ENCODE data around the gene AGBL4. TPM values are rescaled to one million over a fixed set of nuclear protein-coding genes. Genes with fewer than 3 reads are reported as not detected.

AGBL4 gene
- total RNA-seq, 4 donors from 2014 or later: not detected

DNA sequence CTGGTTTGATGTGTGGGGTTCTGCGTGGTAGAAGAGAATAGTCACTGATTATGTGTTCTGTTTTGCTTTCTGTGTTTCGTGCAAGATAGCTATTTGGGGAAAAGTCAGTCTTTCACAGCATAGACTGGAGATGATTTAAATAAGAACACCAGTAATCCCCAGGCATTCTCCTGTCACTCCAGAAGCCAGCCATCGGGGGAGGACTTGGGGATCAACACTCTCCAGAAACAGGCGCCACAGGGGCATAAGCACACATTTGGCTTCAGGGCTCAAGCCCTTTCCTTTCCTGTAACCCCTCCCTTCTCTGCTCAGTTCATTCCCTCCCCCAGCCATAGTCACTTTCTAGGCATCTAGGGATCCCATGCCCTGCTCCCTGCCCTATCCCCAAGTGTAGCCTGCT is 1149.8 kb downstream of the AGBL4 start:
- Histone ChIP-seq H3K36me3 (no peaks in the 10 kb centered on the region), H3K4me1 (peaks cover 4 to 6% of the 10 kb centered on the region in 2 donors), H3K27ac (no peak overlapping the region), H3K27me3 (no peaks in the 10 kb centered on the region), H3K9me3 (no peaks in the 10 kb centered on the region), H3K4me3 (no peak overlapping the region)
- intact Hi-C loops (cut with DNase I; ENCODE audit: low total_unique reads): no loop called here
- no peak for TF ChIP-seq POLR2A (IDR thresholded peaks at IDR 0.05)
- TF ChIP-seq, protein P1, sequence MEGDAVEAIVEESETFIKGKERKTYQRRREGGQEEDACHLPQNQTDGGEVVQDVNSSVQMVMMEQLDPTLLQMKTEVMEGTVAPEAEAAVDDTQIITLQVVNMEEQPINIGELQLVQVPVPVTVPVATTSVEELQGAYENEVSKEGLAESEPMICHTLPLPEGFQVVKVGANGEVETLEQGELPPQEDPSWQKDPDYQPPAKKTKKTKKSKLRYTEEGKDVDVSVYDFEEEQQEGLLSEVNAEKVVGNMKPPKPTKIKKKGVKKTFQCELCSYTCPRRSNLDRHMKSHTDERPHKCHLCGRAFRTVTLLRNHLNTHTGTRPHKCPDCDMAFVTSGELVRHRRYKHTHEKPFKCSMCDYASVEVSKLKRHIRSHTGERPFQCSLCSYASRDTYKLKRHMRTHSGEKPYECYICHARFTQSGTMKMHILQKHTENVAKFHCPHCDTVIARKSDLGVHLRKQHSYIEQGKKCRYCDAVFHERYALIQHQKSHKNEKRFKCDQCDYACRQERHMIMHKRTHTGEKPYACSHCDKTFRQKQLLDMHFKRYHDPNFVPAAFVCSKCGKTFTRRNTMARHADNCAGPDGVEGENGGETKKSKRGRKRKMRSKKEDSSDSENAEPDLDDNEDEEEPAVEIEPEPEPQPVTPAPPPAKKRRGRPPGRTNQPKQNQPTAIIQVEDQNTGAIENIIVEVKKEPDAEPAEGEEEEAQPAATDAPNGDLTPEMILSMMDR (IDR thresholded peaks at IDR 0.05 in 4 of 5, conservative IDR thresholded peaks at IDR 0.05 in 1 of 5): no peak
- ATAC-seq (no peak), DNase-seq (no peak)
- in situ Hi-C loops (cut with MboI; ENCODE audit: low sequenced_read_pairs in 4 of 4): no loop called here

DNA sequence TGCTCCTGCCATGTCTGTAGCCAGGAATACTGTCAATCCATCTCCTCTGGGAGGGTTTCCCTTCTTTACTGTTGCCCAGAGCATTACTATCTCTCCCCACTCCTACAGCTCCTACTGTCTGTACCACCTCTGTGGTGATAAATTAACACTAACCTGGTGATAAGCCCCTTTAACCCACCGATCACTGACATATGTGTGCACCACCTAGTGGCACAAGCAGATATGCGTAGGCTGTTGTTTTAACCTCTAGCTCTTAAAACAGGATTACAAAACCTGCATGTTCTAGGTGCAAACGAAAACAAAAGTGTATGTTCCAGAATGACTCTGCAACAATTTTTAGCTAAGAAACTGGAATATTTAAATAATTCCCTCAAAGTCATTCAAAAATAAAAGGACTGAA is 1153.2 kb downstream of the AGBL4 start:
- Histone ChIP-seq H3K9me3 (no peaks in the 10 kb centered on the region), H3K4me3 (no peak overlapping the region), H3K27me3 (no peaks in the 10 kb centered on the region), H3K4me1 (no peaks in the 10 kb centered on the region), H3K36me3 (no peaks in the 10 kb centered on the region), H3K27ac (no peak overlapping the region)
- in situ Hi-C loops (cut with MboI; ENCODE audit: low sequenced_read_pairs in 4 of 4): no loop called here
- ATAC-seq (no peak), DNase-seq (no peak)
- TF ChIP-seq POLR2A (IDR thresholded peaks at IDR 0.05): no peak
- TF ChIP-seq, protein P1 (IDR thresholded peaks at IDR 0.05 in 4 of 5, conservative IDR thresholded peaks at IDR 0.05 in 1 of 5): no peak
- intact Hi-C loops (cut with DNase I; ENCODE audit: low total_unique reads): no loop called here

DNA sequence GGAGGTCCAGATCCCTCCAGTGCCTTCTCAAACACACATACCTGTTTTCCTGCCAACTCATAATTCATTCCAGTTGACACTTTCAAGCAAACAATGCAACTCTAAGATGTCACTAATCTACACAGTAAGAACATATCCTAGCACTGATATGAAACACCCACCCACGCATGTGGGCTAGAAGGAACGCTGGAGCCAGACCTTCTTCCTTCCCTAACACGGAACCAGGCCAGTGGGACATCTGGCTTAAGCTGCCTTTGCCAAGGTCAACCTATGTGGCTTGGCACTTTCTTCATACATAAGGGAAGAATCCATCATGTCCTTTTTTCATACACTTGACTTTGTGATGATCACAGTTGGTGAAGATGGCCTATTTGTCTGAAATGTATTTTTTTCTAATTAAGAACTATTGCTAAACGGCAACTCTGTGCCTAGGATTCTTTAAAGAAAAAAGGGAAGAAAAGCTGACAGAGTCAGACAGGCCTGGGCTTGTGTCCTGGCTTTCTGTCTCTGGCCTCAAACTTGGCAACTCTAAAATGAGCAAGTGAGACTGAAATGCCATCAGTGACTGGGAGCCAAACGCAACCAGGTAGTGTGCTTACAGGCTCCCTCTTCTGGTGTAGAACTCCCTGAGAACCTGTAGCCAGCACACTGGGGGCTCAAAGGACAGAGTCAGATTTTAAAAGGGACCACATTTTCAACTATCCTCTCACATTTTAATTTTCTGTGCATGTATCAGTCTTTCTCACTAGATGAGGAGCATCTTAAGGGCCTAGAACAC is 1154.4 kb downstream of the AGBL4 start:
- Histone ChIP-seq H3K27ac (no peak overlapping the region), H3K9me3 (no peaks in the 10 kb centered on the region), H3K27me3 (no peaks in the 10 kb centered on the region), H3K4me1 (no peaks in the 10 kb centered on the region), H3K36me3 (no peaks in the 10 kb centered on the region), H3K4me3 (no peak overlapping the region)
- in situ Hi-C loops (cut with MboI; ENCODE audit: low sequenced_read_pairs in 4 of 4): no loop called here
- DNase-seq (no peak), ATAC-seq (no peak)
- TF ChIP-seq, protein P1 (IDR thresholded peaks at IDR 0.05 in 4 of 5, conservative IDR thresholded peaks at IDR 0.05 in 1 of 5): no peak
- no peak for TF ChIP-seq POLR2A (IDR thresholded peaks at IDR 0.05)
- intact Hi-C loops (cut with DNase I; ENCODE audit: low total_unique reads): no loop called here

DNA sequence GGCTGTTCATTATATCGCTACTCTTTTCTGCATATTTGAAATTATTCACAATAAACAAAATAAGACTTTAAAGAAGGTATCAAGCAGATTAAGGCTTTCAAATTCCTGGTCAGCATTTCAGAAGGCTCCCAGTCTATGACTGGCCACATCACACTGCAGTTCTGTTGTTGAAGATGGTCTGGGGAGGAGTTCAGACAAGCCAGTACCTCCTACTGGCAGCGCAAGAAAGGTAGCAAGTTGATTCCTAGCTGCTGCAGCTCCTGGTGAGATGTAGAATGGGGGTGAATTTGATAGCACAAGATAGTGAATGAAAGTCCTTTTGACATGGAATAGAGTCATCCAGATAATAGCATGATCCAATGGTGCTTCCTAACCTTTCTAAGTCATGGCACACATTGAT is 1158.8 kb downstream of the AGBL4 start:
- in situ Hi-C loops (cut with MboI; ENCODE audit: low sequenced_read_pairs in 4 of 4) (no loop called here), intact Hi-C loops (cut with DNase I; ENCODE audit: low total_unique reads) (no loop called here)
- no peaks in the 10 kb centered on the region for H3K36me3 ChIP-seq
- TF ChIP-seq, protein P1 (IDR thresholded peaks at IDR 0.05 in 4 of 5, conservative IDR thresholded peaks at IDR 0.05 in 1 of 5): no peak
- no peak for TF ChIP-seq POLR2A (IDR thresholded peaks at IDR 0.05)
- no peaks in the 10 kb centered on the region for H3K27me3 ChIP-seq
- no peak overlapping the region for H3K4me3 ChIP-seq
- H3K4me1 ChIP-seq: no peaks in the 10 kb centered on the region
- no peak for ATAC-seq
- no peak overlapping the region for H3K27ac ChIP-seq
- no peak for DNase-seq
- H3K9me3 ChIP-seq: no peaks in the 10 kb centered on the region

DNA sequence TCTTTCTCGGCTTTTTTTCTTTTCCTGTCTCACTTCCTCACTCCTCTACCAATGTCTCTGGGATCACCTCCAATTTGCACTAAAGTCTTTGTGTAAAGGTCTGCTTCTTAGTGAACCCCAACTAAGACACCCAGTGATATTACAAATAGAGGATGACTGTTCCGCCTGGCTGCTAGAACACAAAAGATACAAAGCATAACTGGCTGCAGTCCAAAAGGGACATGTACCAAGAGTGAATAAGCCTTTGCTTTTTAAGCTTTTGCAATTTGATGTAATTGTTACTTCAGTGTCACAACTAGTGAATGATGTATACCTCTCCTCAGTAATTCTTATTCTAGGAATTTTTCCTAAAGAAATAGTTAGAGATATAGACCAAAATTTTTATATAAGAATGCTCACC is 1164.3 kb downstream of the AGBL4 start:
- Histone ChIP-seq H3K9me3 (no peaks in the 10 kb centered on the region), H3K27me3 (no peaks in the 10 kb centered on the region), H3K4me1 (no peaks in the 10 kb centered on the region), H3K27ac (no peak overlapping the region), H3K36me3 (no peaks in the 10 kb centered on the region), H3K4me3 (no peak overlapping the region)
- DNase-seq: no peak
- in situ Hi-C loops (cut with MboI; ENCODE audit: low sequenced_read_pairs in 4 of 4) (no loop called here), intact Hi-C loops (cut with DNase I; ENCODE audit: low total_unique reads) (no loop called here)
- ATAC-seq: no peak
- TF ChIP-seq, protein P1 (IDR thresholded peaks at IDR 0.05 in 4 of 5, conservative IDR thresholded peaks at IDR 0.05 in 1 of 5): no peak
- no peak for TF ChIP-seq POLR2A (IDR thresholded peaks at IDR 0.05)
